OCI-LY1 (cell line): ENCODE measurements around the gene SLAMF1.

Experiments used
- EZH2 ChIP-seq: fragments of 200-600 bp; sonication (generic), shearing (Covaris generic); IDR thresholded peaks from 2 replicates; pipeline ENCODE4 v1.8.0; 2017; ENCODE audit warnings: borderline replicate concordance, mixed run types, mild to moderate bottlenecking, antibody characterized with exemption, low read length, moderate library complexity, mixed read lengths
- TF ChIP-seq, protein P1 (sequence below): fragments of 200-600 bp; sonication (generic), shearing (Covaris generic); IDR thresholded peaks from 2 replicates; pipeline ENCODE4 v1.5.1; 2017; ENCODE audit warnings: mild to moderate bottlenecking, antibody characterized with exemption, low read length, moderate library complexity, mixed read lengths

DNA sequence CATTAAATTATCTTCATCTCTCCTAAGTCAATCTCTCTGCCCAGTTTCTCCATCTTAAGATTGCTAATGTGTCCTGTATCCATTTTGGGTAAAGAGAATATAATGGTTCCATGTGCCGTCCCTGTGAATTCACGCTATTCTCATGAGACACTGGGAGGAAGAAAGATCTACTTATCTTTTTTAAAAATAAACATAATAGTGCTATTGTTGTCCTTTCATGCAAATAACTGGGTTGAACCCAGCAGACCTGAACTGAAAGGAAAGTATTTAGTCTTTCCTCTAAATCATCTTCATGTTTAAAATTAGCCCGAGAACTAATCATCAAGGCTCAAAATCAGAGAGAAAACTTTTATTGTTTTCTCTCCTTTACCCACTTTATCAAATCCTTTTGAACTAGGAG, 22.4 kb downstream of the SLAMF1 start:
- no peak for TF ChIP-seq EZH2
- TF ChIP-seq, protein P1, sequence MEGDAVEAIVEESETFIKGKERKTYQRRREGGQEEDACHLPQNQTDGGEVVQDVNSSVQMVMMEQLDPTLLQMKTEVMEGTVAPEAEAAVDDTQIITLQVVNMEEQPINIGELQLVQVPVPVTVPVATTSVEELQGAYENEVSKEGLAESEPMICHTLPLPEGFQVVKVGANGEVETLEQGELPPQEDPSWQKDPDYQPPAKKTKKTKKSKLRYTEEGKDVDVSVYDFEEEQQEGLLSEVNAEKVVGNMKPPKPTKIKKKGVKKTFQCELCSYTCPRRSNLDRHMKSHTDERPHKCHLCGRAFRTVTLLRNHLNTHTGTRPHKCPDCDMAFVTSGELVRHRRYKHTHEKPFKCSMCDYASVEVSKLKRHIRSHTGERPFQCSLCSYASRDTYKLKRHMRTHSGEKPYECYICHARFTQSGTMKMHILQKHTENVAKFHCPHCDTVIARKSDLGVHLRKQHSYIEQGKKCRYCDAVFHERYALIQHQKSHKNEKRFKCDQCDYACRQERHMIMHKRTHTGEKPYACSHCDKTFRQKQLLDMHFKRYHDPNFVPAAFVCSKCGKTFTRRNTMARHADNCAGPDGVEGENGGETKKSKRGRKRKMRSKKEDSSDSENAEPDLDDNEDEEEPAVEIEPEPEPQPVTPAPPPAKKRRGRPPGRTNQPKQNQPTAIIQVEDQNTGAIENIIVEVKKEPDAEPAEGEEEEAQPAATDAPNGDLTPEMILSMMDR = no peak
